Upper lobe of left lung (tissue), 4 donors: ENCODE data around the gene CDH6.

Experiments
- POLR2A ChIP-seq, 4 donors: fragments of 450-650 bp; IDR thresholded peaks; one replicate each; pipeline ENCODE4 v1.5.1; 2016 to 2017; ENCODE audit warnings: antibody characterized with exemption in 4 of 4, mild to moderate bottlenecking in 2 of 4
- POLR2AphosphoS5 ChIP-seq, 2 donors: sonication (generic); formaldehyde crosslinking; IDR thresholded peaks; one replicate each; pipeline ENCODE4 v1.5.1; 2017; ENCODE audit warnings: antibody characterized with exemption in 2 of 2
- TF ChIP-seq, protein P1 (sequence below), 6 experiments: fragments of 450-650 bp in 4 of 6; fragments of 200-600 bp in 2 of 6; sonication (generic) in 2 of 6; IDR thresholded peaks; one replicate each; pipeline ENCODE4 v1.5.1; 2016 to 2019; ENCODE audit warnings: antibody characterized with exemption in 6 of 6

- TF ChIP-seq, protein P1, sequence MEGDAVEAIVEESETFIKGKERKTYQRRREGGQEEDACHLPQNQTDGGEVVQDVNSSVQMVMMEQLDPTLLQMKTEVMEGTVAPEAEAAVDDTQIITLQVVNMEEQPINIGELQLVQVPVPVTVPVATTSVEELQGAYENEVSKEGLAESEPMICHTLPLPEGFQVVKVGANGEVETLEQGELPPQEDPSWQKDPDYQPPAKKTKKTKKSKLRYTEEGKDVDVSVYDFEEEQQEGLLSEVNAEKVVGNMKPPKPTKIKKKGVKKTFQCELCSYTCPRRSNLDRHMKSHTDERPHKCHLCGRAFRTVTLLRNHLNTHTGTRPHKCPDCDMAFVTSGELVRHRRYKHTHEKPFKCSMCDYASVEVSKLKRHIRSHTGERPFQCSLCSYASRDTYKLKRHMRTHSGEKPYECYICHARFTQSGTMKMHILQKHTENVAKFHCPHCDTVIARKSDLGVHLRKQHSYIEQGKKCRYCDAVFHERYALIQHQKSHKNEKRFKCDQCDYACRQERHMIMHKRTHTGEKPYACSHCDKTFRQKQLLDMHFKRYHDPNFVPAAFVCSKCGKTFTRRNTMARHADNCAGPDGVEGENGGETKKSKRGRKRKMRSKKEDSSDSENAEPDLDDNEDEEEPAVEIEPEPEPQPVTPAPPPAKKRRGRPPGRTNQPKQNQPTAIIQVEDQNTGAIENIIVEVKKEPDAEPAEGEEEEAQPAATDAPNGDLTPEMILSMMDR (IDR thresholded peaks at IDR 0.05): no peak
- TF ChIP-seq POLR2A (IDR thresholded peaks at IDR 0.05) (no peak), POLR2AphosphoS5 (IDR thresholded peaks at IDR 0.05) (no peak)
Observed at GRCh38 chr5:31197183-31197582, 3.7 kb downstream of the CDH6 start.
